Astrocyte of the spinal cord (primary cell): ENCODE measurements around the gene TAPBP.

Experiments used
- DNase-seq: peaks from one replicate; pipeline ENCODE4 v3.0.0; 2011; ENCODE audit warnings: low read depth, low spot score
- H3K4me3 ChIP-seq: 2 replicates; pipeline ENCODE4 v1.5.1; 2011; ENCODE audit warnings: low read depth, mild to moderate bottlenecking, low read length, moderate library complexity
- in situ Hi-C: cut with HindIII; loops from 2 replicates; pipeline ENCODE4 v1.10.0; 2017; ENCODE audit warnings: low sequenced_read_pairs
- TF ChIP-seq, protein P1 (sequence below): IDR thresholded peaks from 2 replicates; pipeline ENCODE4 v1.5.1; 2012; ENCODE audit warnings: low read depth, mild to moderate bottlenecking, low read length, inconsistent platforms

Gene TAPBP

DNA sequence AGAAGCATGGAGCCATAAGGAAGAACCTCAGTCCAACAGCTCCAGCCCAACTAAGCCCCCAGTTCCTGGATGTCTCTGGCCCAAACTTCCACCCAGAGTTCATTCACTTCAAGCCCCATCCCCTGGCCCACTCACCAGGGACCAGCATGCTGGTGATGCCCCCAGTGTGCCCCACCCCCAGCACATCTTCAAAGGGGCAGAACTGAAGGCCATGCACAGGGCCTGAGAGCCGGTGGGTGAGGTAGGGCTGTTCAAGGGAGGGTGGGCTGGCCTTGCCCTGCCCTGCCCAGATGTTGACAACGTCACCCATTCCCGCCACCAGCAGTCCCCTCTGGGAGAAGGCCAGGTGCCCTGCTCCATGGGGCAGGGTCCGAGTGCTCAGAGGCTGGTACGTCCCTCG, 33.3 kb downstream of the TAPBP start:
- DNase-seq: no peak
- H3K4me3 ChIP-seq: no peak overlapping the region
- TF ChIP-seq, protein P1, sequence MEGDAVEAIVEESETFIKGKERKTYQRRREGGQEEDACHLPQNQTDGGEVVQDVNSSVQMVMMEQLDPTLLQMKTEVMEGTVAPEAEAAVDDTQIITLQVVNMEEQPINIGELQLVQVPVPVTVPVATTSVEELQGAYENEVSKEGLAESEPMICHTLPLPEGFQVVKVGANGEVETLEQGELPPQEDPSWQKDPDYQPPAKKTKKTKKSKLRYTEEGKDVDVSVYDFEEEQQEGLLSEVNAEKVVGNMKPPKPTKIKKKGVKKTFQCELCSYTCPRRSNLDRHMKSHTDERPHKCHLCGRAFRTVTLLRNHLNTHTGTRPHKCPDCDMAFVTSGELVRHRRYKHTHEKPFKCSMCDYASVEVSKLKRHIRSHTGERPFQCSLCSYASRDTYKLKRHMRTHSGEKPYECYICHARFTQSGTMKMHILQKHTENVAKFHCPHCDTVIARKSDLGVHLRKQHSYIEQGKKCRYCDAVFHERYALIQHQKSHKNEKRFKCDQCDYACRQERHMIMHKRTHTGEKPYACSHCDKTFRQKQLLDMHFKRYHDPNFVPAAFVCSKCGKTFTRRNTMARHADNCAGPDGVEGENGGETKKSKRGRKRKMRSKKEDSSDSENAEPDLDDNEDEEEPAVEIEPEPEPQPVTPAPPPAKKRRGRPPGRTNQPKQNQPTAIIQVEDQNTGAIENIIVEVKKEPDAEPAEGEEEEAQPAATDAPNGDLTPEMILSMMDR: no peak
- in situ Hi-C loops: no loop called here

DNA sequence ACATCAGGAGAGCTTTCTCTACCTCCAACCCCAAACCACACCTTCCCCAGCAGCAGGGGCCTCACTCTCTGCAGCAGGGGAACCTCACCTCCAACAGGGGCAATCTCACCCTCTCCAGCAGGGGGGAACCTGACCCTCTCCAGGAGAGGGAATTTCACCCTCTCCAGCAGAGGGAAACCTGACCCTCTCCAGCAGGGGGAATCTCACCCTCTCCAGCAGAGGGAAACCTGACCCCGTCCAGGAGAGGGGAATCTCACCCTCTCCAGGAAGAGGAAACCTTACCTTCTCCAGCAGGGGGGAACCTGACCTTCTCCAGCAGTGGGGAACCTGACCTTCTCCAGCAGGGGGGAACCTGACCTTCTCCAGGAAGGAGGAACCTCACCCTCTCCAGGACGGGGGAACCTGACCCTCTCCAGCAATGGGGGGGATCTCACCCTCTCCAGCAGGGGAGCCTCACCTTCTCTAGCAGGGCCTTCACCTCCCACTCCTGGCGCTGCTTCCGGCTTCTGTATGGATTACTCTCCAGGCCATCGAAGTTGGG, 33.8 kb downstream of the TAPBP start:
- TF ChIP-seq, protein P1: peak; percentile 53
- peak; percentile 45 for DNase-seq
- in situ Hi-C loops: no loop called here
- H3K4me3 ChIP-seq: no peak overlapping the region

DNA sequence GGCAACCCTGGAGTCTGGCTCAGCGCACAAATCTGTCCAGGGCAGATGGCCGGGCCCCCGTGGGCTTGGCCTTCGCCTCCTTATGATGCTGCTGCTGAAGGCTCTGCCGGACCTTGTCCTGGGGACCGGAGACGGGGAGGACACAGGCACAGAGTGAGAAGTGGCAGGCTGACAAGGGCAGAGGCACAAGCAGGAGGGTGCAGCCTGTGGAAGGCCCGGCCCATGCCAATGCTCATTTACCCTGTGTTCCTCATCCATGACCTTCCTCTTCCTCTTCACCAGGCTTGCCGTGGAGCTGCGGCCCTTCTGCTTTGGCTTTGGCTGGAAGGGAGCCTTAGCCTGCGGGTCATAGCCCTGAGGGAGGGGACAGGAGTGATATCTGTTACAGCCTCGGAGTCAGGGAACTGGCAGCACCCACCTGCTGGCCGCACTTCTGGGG, 34.6 kb downstream of the TAPBP start:
- in situ Hi-C loops: no loop called here
- DNase-seq: no peak
- TF ChIP-seq, protein P1: no peak
- H3K4me3 ChIP-seq: no peak overlapping the region

DNA sequence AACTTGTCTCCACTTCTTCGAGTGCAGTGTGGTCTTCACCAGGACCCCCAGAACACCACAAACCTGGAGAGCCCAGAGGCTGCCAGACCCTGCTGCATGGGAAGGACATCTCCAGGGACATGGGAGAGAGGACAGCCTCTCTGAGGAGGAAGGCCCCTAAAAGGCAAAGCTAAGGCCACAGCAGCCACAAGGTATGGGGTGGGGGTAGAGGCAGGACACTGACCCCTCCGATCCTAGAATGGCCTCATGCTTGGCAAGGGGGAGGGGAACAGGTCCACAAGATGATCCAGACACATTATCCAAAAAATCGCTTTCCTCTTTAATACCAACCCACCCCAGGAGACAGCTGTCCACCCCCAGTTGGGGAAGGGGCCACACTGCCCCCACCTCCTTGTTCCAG, 35.1 kb downstream of the TAPBP start:
- TF ChIP-seq, protein P1: no peak
- no peak for DNase-seq
- H3K4me3 ChIP-seq: no peak overlapping the region
- in situ Hi-C loops: no loop called here

DNA sequence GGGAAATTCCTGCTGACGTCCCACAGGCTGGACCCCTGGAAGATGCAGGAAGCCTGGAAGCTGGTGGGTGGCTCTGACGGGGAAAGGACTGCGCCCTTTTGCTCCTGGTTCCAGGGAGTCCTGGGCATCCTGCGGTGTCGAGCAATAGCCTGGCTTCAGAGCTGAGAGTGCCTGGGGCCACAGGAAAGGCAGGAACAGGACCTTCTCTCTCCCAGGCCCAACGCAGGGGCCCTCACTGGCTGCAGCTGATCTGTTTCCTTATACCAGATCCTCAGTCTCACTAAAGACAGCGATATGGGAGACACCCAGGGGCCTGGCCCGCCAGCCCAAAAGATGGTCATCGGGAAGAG, 35.5 kb downstream of the TAPBP start:
- no peak overlapping the region for H3K4me3 ChIP-seq
- no peak for DNase-seq
- in situ Hi-C loops: no loop called here
- TF ChIP-seq, protein P1: no peak

DNA sequence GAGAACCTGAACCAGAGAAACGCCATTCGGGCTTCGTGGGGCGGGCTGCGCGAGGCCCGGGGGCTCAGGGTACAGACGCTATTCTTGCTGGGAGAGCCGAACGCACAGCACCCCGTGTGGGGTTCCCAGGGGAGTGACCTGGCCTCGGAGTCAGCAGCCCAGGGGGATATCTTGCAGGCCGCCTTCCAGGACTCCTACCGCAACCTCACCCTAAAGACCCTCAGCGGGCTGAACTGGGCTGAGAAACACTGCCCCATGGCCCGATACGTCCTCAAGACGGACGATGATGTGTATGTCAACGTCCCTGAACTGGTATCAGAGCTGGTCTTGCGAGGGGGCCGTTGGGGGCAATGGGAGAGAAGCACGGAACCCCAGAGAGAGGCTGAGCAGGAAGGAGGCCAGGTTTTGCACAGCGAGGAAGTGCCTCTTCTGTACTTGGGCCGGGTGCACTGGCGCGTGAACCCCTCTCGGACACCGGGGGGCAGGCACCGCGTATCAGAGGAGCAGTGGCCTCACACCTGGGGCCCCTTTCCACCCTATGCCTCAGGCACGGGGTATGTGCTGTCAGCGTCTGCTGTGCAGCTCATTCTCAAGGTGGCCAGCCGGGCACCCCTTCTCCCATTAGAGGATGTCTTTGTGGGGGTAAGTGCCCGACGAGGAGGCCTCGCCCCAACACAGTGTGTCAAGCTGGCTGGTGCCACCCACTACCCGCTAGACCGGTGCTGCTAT, 36.1 kb downstream of the TAPBP start:
- TF ChIP-seq, protein P1: no peak
- H3K4me3 ChIP-seq: peak overlapping the region; percentile 41
- no peak for DNase-seq
- in situ Hi-C loops: no loop called here
